Duodenal mucosa (tissue), 2 donors: ENCODE results near the gene TXNL4A.
"Not testable (repeated sequence)": the region's sequence is repeated elsewhere in the genome, so short reads cannot be mapped to it uniquely, and the experiment has no call there.

Experiments used
- H3K27ac ChIP-seq: one replicate; pipeline ENCODE4 v1.7.0; 2013; ENCODE audit warnings: low read depth, low read length
- H3K27me3 ChIP-seq, 2 donors: one replicate each; pipeline ENCODE4 v1.7.0; 2013; ENCODE audit warnings: low read length in 2 of 2, control low read depth in 1 of 2; ENCODE audit not compliant: insufficient read depth in 2 of 2, control insufficient read depth in 1 of 2
- H3K36me3 ChIP-seq, 2 donors: one replicate each; pipeline ENCODE4 v1.7.0; 2013; ENCODE audit warnings: low read length in 2 of 2, control low read depth in 1 of 2; ENCODE audit not compliant: insufficient read depth in 2 of 2, control insufficient read depth in 1 of 2
- H3K4me1 ChIP-seq, 2 donors: one replicate each; pipeline ENCODE4 v1.7.0; 2013; ENCODE audit warnings: low read length in 2 of 2, control low read depth in 1 of 2; ENCODE audit not compliant: insufficient read depth in 2 of 2, control insufficient read depth in 1 of 2
- H3K4me3 ChIP-seq, 2 donors: one replicate each; pipeline ENCODE4 v1.7.0; 2013; ENCODE audit warnings: low read length in 2 of 2, low read depth in 1 of 2
- H3K9ac ChIP-seq, 2 donors: one replicate each; pipeline ENCODE4 v1.7.0; 2013; ENCODE audit warnings: low read length in 2 of 2, low read depth in 1 of 2
- H3K9me3 ChIP-seq, 2 donors: one replicate each; pipeline ENCODE4 v1.7.0; 2013; ENCODE audit warnings: low read length in 2 of 2, control low read depth in 1 of 2; ENCODE audit not compliant: control insufficient read depth in 1 of 2

TXNL4A gene, protein sequence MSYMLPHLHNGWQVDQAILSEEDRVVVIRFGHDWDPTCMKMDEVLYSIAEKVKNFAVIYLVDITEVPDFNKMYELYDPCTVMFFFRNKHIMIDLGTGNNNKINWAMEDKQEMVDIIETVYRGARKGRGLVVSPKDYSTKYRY

DNA sequence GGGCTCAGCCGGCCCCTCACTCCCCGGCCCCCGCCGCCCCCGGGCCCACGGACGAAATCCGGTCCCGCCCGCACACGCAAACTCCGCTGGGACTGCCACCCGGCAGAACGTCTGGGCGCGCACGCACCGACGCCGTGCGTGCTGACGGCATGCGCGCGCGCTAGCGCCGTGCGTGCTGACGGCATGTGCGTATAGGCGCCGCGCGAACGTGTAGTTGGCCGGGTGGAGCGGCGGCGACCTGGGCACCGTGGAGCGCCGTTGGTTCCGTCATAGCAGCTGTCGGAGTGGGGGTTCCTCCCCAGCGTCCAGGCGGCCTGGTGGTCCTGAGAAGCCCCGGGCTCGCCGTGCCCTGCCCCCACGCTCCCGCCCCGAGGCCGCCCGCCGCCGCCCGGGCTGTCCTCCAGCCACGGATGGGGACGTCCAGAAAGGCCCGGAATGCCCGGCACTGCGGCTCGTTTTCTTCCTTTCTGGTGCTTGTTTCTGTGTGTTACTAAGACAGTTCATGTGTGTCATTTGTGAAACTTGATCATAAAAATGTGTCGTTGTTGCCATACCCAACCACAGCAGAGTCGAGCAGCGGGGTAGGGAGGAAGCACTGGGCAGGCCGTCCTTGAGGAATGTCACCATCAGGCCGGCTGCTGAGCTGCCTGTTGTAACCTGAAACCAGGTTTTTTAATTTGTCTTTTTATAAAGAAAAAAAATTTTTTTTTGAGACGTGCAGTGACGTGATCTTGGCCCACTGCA lies at the start of gene TXNL4A:
Gene TXNL4A, minus strand, starts transcription at position 113 of the 744 bp plus-strand sequence. CDS start 171 bp downstream, outside the sequence.
- Histone ChIP-seq H3K27me3 (no peaks in the 10 kb centered on the region), H3K9me3 (no peaks in the 10 kb centered on the region), H3K9ac (peak within 1 kb of the TSS; percentile 76 to 90), H3K4me3 (peak within 1 kb of the TSS; percentile 76 to 85), H3K27ac (peak within 1 kb of the TSS; percentile 94), H3K36me3 (peaks cover 0 to 13% of the 10 kb centered on the region in 2 donors), H3K4me1 (peaks cover 9 to 15% of the 10 kb centered on the region in 2 donors)

DNA sequence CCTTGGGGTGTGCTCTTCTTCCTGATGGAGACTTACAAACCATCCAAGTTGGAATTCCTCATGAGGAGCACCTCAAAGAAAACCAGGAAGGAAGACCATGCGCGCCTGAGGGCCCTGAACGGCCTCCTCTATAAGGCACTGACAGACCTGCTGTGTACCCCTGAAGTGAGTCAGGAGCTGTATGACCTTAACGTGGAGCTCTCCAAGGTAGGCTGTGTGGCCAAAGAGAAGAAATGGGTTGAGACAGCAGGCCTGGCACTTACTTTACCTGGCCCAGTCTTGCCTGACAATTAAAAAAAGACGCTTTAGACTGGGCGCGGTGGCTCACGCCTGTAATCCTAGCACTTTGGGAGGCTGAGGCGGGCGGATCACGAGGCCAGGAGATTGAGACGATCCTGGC lies 48.9 kb upstream of the TXNL4A start:
- no peak overlapping the region for H3K27ac ChIP-seq
- H3K9me3 ChIP-seq, result no peaks in the 10 kb centered on the region
- H3K9ac ChIP-seq, result no peak overlapping the region
- peaks cover 6 to 34% of the 10 kb centered on the region in 2 donors for H3K36me3 ChIP-seq
- H3K4me1 ChIP-seq, result peaks cover 8 to 13% of the 10 kb centered on the region in 2 donors
- H3K4me3 ChIP-seq, result no peak overlapping the region
- H3K27me3 ChIP-seq, result no peaks in the 10 kb centered on the region

DNA sequence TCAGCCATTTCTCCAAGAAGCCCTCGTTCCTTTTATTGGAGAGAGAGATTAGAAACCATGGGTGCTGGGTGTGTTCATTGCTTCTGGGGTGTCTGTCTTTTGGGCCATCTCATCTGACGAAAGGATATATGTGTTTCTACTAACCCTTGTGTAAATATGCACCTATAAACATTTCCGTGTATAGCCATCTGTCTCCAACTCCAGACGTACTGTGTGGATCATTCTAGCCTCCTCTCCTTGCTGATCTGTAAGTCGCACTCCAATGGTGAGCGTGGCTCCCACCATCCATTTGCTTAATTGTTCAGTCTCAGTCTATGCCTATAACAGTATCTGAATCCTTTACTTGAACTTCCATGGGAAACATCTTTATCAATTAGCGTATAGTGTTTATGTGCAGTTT lies 47.6 kb upstream of the TXNL4A start:
- Histone ChIP-seq H3K9me3 (no peaks in the 10 kb centered on the region), H3K27me3 (no peaks in the 10 kb centered on the region), H3K4me3 (no peak overlapping the region), H3K9ac (no peak overlapping the region), H3K36me3 (peaks cover 6 to 29% of the 10 kb centered on the region in 2 donors), H3K27ac (no peak overlapping the region), H3K4me1 (peaks cover 8 to 13% of the 10 kb centered on the region in 2 donors)

DNA sequence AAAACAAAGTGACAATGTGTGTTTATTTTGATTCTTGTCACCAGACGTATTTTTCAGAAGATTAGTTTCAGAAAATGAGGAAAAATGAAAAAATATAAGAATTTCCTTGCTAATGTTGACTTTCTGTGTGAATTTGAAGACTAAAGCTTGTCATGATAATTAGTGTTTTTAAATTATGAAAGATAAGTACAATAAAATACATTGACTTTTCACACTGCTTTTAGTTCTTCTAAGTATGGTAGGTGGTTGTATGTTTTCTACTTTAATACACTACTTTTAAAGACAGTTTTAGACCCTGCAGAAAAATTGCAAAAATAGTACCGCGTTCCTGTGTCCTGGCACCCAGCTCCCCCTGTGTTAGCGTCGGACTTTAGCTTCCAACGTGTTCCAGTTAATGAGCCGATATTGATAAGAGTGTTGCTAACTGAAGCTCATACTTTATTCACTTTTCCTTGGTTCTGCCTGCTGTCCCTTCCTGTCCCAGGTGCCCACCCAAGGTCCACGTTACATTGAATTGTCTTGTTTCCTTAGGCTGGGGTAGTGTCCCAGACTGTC lies 46.6 kb upstream of the TXNL4A start:
- H3K9me3 ChIP-seq, result no peaks in the 10 kb centered on the region
- H3K9ac ChIP-seq, result peak overlapping the region; percentile 75 to 88
- no peaks in the 10 kb centered on the region for H3K27me3 ChIP-seq
- peak overlapping the region; percentile 92 to 98 for H3K4me3 ChIP-seq
- H3K27ac ChIP-seq, result peak overlapping the region; percentile 89
- H3K36me3 ChIP-seq, result peaks cover 6 to 24% of the 10 kb centered on the region in 2 donors
- H3K4me1 ChIP-seq, result peaks cover 8 to 13% of the 10 kb centered on the region in 2 donors

DNA sequence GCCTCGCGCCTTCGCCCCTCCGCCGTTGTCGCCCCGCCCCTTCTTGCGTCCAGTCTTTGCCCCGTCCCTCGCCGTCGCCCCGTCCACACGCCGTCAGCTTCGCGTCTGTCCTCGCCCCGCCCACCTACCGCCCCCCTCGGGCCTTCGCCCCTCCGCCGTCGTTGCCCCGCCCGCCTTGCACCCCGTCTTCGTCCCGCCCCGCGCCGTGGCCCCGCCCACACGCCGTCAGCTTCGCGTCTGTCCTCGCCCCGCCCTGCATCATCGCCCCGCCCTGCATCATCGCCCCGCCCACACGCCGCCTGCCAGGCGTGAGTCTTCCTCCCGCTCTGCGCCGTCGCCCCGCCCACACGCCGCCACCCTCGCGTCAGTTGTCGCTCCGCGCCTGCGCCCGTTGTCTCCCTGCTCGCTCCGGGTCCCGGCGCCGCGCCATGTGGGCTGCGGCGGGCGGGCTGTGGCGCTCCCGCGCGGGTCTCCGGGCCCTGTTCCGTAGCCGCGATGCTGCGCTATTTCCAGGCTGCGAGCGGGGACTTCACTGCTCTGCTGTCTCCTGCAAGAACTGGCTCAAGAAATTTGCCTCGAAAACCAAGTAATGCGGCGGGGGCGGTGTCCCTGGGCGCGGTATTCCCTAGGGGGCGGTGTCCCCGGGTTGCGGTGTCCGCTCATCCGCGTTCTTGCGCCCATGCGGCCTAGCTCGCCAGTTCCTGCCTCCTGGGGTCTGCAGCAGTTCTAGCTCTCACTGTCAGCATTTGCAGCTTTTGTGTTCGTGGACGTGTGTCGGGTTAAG lies 45.9 kb upstream of the TXNL4A start, which contains the start of gene RBFA:
Gene RBFA, plus strand, starts transcription at position 367 of the 784 bp plus-strand sequence. Its CDS starts 62 bp downstream, at position 429.
- peak within 1 kb of the TSS; percentile 75 to 88 for H3K9ac ChIP-seq
- H3K4me3 ChIP-seq, result peak within 1 kb of the TSS; percentile 92 to 98
- peaks cover 6 to 19% of the 10 kb centered on the region in 2 donors for H3K36me3 ChIP-seq
- peaks cover 8 to 13% of the 10 kb centered on the region in 2 donors for H3K4me1 ChIP-seq
- peak within 1 kb of the TSS; percentile 89 for H3K27ac ChIP-seq
- no peaks in the 10 kb centered on the region for H3K27me3 ChIP-seq
- H3K9me3 ChIP-seq, result no peaks in the 10 kb centered on the region

DNA sequence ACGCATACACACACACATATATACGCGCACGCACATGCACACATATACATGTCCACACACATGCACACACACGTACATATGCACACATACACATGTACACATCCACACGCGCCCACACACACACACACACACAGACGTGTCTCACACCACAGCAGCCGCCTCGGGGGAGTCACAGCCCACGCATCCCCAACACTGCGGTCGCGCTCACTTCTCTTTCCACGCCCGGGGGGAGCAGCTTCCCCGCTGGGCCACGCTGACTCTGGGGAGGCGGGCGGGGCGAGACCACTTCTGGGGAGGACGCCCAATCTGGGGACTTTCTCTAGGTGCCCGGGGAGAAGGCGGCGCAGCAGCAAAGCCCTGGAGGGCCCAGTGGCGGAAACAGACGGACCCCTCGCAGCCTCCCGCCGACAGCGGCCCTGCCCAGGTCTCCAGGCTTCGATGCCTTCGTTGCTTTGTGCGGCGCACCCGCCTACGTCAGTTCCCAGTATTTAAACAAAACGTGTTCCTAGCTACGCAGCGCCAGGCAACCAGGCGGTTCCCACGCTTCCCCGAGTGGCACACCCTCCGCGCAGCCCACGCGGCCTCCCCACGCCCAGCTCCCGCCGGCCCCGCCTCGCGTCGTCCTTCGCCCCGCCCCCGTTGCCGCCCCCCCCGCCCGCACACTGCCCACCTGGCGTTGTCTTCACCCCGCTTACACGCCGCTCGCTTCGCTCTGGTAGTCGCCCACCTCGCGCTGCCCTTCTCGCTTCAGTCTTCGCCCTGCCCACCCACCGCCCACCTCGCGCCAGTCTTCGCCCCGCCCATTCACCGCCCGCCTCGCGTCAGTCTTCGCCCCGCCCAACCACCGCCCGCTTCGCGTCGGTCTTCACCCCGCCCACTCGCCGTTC lies 45.1 kb upstream of the TXNL4A start:
- peak overlapping the region; percentile 12 to 43 for H3K9ac ChIP-seq

DNA sequence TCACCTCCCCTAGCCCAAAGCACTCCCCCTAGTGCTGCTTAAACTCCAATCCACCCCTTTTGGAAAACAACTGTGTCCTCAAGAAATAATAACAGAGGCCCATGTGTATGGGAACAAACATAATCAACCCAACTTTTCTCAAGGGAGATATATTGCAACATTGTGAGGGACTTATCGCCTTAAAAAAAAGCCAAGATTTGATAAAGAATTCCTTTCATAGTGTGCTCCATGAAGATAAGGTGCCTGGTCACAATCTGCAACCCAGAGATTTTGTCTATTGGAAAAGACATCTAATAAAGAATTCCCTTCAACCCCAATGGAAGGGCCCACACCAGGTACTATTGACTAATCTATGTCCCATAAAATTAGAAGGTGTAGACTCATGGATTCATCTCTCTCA lies 41.3 kb upstream of the TXNL4A start:
- peaks cover 0 to 6% of the 10 kb centered on the region in 2 donors for H3K4me1 ChIP-seq
- H3K9ac ChIP-seq, result no peak overlapping the region
- peaks cover 0 to 3% of the 10 kb centered on the region in 2 donors for H3K36me3 ChIP-seq
- H3K9me3 ChIP-seq, result peaks cover 19 to 23% of the 10 kb centered on the region in 2 donors
- no peak overlapping the region for H3K27ac ChIP-seq
- no peaks in the 10 kb centered on the region for H3K27me3 ChIP-seq
- H3K4me3 ChIP-seq, result no peak overlapping the region

More for the DNA sequence above, 45.1 kb upstream of the TXNL4A start:
- peaks cover 6 to 12% of the 10 kb centered on the region in 2 donors for H3K36me3 ChIP-seq
- peak overlapping the region; percentile 72 to 77 for H3K4me3 ChIP-seq
- peaks cover 8 to 13% of the 10 kb centered on the region in 2 donors for H3K4me1 ChIP-seq
- peak overlapping the region; percentile 89 for H3K27ac ChIP-seq
- H3K27me3 ChIP-seq, result no peaks in the 10 kb centered on the region
- H3K9me3 ChIP-seq, result no peaks in the 10 kb centered on the region

DNA sequence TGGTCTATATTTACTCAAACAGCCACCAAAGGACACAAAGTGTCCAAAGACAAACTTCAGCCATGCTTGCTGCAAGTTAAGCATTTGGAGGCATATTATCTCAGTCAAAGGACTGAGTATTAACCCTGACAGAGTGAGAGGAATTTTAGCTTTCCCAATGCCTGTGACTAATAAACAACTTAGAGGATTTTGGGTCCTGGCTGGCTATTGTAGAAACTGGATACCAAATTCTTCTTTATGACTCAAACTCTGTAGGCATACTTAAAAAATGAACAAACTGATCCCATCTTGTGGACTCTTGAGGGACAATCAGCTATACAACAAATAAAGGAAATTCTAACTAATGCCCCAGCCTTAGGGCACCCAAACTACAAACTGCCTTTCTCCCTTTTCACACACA lies 39.4 kb upstream of the TXNL4A start:
- not testable (repeated sequence) for H3K4me1 ChIP-seq, H3K27me3 ChIP-seq, H3K36me3 ChIP-seq, H3K9ac ChIP-seq, H3K27ac ChIP-seq, H3K4me3 ChIP-seq
- peaks cover 34 to 42% of the 10 kb centered on the region in 2 donors for H3K9me3 ChIP-seq

DNA sequence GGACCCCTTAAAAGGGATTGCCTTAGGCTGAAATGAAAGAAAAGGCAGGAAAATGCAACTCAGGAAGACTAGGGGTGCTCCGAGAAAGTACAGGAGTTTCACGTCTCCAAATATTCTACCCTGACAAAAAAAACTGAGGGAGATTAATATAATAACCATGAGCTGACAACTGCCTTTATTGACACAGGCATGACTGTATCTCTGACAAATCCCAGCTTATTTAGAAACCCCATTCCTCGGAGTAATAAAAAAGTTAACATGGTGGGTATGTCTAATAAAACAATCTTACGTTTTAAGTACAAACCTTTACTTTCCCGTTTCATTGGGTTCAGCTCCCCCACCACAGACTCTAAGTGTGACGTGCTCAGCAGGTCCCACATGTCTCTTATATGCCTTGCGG lies 38.0 kb upstream of the TXNL4A start:
- Histone ChIP-seq H3K36me3 (peaks cover 0 to 3% of the 10 kb centered on the region in 2 donors), H3K9ac (no peak overlapping the region), H3K4me1 (no peaks in the 10 kb centered on the region), H3K4me3 (no peak overlapping the region), H3K27ac (no peak overlapping the region), H3K27me3 (no peaks in the 10 kb centered on the region), H3K9me3 (peaks cover 47 to 55% of the 10 kb centered on the region in 2 donors)
